NCI-H1048 (cell line): ENCODE results near the gene UFD1.

ENCODE experiments used
- DNase-seq: peaks from one replicate; lab custom pipeline; 2025; lab: John Stamatoyannopoulos, UW

Gene UFD1

DNA sequence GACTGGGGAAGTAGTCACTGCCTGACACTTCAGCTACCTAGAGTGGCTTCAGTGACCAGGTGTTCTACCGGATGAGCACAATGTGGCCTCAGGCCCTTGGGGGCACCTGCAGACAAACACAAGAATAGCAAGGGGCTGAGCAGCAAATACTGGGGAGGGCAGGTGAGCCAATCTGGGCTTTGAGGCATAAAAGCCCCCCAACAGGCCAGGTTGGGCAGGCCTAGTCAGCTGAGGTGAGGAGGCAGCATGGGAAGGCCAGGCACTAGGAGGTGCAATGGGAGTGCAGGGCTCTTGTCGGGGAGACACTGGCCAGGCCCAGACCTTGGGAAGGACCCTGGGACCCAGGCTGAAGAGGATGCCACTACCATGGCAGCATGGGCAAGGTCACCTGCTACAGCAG, 9.0 kb downstream of the UFD1 start:
- DNase-seq: no peak

DNA sequence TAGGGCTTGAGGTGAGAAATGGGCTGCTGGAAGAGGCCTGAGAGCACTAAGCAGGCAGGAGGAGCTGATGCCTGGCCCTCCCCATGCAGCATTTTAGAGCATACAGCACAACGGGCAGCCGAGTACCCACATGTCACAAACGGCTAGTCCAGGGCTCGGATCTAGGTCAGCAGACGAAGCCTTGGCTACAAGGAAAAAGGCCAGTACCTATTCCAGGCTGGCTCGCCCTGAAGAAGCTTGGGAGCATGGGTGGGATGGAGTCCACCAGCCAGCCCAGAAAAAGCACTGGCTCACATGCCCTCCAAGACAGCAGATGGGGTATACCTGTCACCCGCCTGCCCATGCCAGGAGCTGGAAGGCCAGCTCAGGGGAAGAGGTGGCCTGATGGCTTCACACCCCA, 9.6 kb downstream of the UFD1 start:
- no peak for DNase-seq

DNA sequence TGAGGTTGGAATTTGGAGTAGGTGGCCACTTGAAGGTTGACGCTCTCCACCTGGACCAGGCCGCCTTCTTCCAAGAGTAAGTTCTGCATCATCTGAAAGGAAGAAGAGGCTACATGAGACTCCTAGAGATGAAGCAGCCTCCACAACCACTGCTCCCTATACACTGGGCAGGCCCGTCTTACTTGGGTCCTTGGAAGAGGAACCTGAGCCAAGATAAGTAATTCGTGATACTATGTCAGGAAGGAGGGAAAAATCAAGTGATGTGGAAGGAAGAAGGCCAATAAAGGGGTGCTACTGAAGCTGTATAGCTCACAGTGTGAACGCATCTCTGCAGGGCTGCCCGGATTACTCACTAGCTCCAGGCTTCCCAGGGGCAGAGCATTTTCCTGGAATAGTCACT, 11.1 kb downstream of the UFD1 start:
- DNase-seq: no peak

DNA sequence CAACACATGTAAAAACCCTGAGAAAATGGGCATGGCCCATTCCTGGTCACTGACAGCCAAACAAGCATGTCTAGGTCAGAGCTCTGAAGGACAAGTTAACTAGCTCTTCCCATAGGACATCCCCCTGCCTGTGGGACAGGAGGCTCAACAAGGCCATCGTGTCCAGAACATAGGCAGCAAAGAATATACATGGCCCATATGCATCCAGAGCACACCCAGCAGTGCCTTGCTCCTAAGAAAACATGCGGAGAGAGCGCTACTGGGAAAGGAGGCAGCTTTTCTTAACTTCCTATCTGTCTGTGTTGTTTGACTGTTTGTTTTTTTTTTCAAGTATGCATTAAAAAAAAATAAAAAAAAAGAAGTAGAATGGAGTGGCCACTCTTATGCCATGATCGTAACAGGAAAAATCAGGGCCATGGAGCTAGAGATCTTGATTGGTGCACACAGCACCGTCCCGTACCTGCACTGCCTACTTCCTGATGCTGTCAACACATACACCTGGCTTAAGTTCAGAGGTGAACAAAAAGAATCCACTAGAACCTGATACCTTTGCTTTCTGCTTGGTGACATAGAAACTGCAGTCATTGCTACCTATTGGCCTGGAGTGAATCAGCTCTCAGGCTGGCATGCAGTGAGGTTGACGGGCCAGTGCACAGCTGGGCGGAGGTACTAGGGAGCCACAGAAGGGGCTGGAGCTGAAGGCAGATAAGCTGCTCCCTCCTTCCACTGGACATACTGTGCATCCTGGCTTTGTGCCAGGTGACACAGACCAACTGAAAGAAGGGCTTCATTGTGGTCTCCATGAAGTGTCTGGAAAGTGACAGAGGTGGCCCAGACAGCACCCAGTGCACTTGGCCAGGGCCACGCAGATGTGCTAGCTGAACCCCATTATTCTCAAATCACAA, 11.9 kb downstream of the UFD1 start:
- DNase-seq: no peak

DNA sequence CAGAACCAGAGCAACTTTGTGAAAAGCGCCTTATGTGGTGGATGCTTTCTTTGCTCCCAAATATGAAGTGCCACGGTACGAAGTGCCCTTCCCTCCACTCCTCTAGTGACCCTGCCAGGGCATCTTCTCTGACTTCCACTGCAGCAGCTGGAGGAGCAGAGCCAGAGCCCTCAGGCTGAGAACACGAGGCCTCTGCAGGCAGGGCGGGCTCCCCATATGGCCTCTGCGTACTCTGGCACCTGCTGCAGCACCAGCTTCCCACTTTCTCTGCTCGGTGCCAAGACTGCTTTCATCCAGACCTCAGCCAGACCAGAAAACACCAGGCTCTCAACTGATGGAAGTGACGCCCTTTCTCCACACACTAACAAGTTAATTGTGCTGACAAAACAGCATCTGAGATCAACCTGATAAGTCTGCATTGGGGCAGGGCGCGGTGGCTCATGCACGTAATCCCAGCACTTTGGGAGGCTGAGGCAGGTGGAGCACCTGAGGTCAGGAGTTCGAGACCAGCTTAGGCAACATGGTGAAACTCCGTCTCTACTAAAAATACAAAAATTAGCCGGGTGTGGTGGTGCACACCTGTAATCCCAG, 12.8 kb downstream of the UFD1 start:
- DNase-seq: no peak

DNA sequence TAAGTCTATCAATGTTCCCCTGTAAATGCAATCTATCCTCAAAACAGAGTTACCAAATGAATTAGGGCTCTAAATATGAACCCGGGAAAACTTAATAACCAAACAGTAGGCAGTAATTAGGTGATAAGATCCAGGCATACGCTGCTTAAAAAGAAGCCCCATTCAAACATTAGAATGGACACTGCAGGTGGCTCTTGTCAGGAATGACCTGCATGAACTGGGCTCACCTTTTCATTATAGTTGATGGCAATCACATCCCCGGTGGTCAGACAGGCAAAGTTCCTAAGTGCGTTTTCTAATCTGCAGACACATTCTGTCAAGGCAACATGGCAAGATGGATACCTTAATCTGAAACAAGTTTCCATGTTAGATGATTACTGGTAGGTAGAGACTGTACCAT, 14.0 kb downstream of the UFD1 start:
- DNase-seq: no peak

DNA sequence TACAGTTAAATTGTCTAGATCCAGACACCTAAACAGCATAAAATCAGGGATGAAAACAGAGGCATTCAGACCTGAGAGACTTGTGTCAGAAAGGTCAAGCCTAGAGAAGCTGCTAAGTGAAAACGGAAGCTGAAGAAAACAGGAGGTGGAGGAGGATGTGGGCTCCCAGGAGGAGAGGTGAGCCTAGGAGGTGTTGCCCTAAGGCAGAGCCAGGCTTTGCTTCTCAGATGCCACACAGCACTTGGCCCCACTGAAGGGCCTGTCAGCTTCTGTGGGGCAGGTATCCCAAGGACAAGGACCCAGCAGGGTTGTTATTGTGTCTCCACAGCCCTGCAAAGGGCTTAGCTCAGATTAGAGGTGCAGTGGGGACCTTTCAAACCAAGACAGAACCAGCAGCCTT, 14.4 kb downstream of the UFD1 start:
- no peak for DNase-seq

DNA sequence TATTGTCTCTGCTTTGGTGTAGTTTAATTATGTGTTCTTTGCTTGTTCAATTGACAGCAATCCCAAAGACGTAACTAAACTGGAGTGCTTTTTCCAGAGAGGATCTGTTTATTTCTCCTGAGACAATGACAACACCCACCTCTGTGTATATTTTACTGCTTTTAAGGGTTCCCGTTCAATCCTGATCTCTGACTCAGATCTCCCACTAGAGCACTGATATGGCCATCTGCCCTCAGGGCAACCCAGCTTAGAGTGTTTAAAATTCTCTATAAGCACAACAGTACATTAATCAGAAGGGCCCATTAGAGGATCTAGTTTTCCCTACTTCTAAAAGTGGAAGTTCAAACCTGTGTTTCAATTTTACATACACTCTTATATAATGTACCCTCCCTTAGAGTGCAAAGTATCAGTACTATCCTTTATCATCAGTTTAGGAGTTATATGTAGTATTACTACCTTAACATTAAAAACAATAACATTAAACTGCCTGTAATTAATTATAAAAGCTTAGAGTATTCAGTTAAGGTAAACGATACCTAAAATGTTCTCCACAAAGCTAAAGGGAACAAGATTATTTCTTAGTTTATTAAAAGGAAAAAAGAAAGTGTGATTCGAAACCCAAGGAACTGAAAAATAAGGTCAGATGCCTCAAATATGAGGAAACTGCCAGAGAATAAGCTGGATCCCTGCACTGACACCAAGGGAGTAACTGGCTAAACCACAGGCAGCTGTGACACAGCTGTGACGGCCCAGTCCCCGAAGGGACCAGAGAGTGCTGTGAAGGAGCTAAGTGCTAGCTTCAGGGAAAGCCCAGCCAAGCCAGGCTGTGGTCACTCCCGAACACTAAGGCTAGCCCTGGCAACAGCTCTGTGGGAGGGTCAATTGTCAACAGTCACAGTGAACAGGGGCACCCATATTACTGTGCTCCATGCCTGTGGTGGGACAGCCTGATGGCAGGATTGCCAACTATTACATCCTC, 15.2 kb downstream of the UFD1 start:
- DNase-seq: no peak

DNA sequence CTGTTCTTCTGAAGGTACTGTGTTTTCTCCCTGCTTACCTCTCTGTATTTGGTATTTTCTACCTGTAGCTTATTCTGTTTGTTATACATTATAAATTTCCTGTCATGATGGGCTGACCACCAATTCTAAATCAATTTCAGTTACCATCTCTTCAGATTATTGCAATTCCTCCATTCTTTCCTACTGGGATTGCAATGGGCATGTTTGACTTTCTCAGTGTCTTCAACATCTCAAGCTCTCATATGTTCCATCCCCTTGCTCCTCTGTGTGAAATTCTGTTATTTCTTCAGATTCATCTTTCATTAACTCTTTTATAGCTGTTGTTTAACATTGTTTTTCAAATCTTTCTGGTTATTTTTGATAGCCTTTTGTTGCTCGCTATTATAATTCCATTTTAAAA, 16.0 kb downstream of the UFD1 start:
- DNase-seq: no peak

DNA sequence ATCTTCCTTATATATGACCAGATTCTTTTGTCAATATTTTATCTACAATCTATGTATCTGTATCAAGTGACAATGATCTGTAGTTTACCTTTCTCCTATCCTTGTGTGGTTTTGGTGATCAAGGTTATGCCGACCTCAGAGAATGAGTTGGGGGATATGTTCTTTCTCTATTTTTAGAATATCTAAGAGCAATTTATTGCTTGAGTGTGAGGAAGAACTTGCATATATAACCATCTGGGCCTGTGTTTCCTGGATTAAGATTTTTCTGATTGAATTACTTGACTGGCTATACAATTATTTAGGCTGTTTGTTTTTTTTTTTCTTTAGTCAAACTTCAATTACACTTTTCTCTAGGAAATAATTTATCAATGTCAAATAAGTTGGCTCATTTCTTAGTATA, 17.5 kb downstream of the UFD1 start:
- no peak for DNase-seq

DNA sequence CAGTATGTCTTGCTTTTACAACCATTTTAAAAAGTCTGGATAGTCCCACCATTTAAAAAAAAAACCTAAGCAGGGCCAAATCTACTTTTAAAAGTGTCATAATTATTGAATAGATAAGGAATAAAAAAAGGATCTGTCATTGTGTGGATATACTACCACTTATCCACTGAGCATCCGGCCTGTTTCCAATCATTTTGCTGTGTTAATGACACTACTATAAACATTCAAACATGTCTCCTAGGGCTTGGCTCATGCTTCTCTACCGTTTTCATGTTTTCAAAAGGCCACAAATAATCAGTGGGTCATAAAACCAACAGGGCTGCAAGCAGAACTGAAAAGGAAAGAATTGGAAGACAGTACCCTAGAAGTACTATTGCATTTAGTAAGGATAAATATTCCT, 19.0 kb downstream of the UFD1 start:
- no peak for DNase-seq

DNA sequence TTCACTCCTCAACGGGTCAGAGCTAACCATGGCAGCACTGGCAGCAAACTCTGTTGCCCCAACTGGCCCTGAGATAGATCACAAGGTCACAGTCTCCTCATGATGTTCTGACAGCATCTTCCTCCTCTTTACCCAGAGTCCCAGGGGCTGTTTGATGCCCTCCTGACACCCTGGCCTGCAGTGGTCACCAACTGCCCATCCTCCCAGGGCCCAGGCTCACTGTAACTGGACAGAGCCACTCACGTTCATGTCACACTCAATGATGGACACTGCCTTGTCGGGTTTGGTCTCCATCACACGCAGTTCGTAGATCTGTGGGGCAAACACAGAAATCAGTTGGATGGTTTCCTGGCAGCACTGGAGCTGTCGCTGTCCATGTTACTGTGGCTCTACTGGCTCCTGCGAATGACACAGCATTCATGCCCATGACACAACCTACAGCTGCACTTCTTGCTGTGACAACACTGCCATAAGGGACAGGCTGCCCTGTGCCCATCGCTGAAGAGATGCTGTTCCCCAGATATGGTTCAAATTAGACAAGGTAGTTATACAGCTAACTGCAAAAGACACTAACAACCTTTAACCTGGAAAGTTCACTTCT, 21.1 kb downstream of the UFD1 start:
- DNase-seq: no peak

DNA sequence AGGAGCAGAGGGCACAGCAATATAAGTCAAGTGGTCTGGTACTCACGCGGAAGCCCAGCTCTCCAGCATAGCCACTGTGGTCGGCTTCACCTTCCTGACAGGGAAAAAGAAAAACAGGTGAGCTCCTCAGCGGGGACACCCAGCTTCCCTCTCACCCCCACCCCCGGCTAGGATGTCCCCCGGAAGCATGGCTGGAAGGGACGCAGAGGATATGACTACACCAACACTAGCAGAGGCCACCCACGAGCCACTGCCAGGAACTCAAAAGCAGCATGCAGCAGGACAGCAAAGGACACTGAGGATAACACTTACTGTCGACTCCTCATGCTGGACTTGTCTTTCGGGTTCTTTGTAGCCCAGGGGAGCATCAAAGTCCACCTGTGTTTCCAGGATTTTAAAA, 22.5 kb downstream of the UFD1 start:
- no peak for DNase-seq

DNA sequence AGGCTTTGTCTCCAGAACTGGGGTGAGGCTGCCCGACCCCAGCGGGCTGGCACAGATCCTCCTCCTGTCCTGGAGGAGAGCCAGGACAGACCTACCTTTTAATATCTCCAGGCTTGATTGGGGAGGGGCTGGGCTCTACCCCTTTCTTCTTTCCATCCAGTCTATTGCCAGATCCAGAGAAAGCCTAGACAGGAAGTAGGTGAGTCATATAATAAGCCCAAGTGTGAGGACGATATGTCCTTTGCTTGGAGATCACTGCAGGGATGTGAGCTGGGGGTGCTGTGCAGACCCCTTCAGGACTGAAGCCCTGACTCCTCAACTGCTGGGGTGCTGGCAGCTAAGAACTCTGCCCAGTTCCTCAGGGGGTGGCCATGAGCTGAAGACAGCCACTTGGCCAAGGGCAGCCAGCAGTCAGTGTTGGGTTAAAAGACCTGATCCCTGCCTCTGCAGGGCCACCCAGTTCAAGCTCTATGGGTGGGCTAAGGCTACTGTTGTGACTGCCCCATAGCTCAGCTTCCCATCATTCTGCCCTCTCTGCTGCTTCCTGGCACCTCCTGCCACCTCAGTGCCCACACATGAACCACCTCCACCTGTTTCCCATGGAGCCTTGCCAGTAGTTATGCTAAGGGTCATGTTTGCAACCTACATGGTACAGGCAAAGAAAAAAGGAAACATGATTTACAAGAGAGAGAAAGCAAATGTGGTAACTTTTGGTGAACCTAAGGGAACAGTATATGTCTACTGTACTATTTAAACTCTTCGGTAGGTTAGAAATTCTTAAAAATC, 23.2 kb downstream of the UFD1 start:
- no peak for DNase-seq

DNA sequence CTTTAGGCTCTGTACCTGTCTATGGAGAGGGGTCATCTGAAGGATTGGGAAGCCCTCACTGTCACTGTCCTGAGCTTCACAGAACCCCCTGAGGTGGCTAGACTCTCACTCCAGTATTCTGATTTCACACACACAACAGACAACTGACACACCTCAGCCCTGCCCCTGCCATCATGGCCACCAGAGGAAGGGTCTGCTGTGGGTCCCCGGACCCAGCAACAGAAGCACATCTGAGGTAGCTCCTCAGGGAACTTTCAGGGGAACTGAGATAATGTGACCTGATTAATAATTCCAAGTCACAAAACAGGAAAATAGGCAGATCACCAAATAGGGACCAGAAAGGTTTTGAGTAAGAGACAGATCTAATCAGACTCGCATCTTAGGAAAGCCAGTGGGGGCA, 24.0 kb downstream of the UFD1 start:
- DNase-seq: no peak

DNA sequence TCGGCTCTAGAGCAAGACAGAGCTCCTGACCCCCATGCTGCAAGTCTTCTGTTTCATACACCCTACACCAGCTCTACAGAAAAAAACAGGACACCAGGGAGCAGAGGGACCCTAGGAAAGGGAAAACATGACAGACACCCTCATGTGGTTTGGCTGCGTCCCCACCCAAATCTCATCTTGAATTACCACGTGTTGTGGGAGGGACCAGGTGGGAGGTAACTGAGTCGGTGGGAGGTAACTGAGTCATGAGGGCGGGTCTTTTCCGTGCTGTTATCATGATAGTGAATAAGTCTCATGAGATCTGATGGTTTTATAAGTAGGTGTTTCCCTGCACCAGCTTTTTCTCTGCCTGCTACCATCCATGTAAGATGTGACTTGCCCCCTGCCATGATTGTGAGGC, 24.8 kb downstream of the UFD1 start:
- DNase-seq: no peak

DNA sequence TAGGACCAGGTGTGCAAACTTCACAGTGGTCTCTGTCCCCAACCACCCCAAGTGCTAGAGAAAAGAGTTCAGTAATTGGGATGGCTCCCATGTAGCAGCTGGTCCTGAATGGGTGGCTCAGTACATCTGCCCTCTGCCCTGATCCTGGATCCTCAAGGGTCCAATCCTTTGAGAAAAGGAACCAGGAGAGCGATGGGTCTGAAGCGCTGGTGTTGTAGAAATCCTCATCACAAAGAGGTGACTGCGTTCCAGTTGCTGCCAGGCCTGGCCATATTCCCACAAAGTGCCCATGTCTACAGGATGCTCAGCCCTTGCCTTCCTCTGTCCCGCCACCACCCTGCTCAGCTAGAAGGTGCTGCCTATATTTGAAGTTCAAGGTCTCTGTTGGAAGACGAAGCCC, 25.3 kb downstream of the UFD1 start:
- DNase-seq: no peak

DNA sequence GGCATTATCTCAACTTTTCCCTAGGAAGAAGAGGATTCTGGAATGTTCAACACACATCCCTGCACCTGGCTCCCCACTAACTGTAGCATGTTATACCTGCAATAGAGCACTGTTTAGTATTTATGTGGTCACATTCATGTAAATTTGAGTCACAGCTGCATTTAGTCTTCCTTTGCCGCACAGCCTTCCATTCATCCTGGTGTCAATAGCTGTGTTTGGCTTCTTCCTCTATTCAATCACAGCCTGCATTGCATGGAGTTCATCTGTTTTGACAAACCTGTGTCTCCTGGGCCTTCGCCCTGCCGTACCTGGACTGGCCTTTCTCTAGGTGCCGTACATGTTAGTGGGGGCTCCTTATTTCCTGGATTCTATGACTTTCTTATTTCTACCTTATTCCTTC, 27.4 kb downstream of the UFD1 start:
- DNase-seq: no peak

DNA sequence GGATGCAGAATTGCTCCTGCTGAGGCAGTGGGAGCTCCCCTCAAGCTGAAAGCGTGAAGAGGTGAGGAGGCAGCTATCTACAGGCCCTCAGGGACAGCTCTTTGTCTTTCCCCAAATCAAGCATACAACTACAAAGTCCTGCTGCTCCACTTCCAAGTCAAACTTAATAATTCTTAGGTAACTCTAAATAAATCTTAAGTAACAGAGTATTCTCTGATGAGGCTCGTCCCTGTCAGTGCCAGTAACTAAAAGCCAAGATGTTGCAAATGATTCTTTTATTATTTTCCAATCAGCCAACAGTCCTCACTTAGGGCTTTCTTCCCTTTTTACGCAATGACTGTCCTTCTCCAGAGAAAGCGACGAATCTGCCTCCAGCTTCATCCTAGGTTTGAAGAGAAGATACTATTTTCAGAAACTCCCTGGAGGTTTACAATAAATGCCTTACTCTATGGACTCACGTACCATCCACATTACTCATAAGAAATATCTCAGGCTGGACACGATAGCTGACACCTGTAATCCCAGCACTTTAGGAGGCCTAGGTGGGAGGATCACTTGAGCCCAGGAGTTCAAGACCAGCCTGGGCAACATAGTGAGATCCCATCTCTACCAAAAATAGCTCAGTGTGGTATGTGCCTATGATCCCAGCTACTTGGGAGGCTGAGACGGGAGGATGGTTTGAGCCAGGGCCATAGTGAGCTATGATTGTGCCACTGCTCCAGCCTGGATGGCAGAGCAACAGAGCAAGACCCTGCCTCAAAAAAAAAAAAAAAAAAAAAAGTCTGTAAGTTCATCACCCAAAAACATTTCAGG, 28.4 kb downstream of the UFD1 start:
- DNase-seq: no peak

DNA sequence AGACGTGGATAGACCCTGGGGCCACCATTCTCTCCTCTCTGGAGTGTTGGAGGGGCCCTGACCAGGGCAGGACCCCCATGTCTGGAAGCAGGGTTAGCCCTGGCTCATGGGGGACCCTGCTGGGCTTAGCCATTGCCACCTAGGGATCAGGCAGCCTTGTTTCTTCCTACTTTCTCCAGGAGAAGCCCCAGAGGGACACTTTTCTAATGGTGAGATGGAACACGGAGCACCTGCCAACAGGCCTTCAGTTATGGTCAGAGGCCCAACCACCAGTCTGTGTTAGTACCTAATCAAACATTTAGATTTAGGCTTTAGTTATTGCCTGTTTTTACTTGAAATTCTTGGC, 29.6 kb downstream of the UFD1 start:
- no peak for DNase-seq
